ENCODE measurements around the gene DBF4B.

GRCh38 chr17:44687756-44688155, 20.7 kb upstream of the DBF4B start:
- TF ChIP-seq CTCF (IDR thresholded peaks at IDR 0.05): no peak
- no peak for TF ChIP-seq POLR2A (IDR thresholded peaks at IDR 0.05)
- no peak for TF ChIP-seq POLR2AphosphoS5 (IDR thresholded peaks at IDR 0.05)
